NCI-H2227 (cell line): ENCODE measurements around the gene SIVA1.

Experiments used
- DNase-seq: peaks from one replicate; lab custom pipeline; 2025; ENCODE audit not compliant: unreplicated experiment; lab: John Stamatoyannopoulos, UW

The SIVA1 gene

GRCh38 chr14:104783484-104784217 is 30.7 kb downstream of the SIVA1 start:
- no peak for DNase-seq

DNA sequence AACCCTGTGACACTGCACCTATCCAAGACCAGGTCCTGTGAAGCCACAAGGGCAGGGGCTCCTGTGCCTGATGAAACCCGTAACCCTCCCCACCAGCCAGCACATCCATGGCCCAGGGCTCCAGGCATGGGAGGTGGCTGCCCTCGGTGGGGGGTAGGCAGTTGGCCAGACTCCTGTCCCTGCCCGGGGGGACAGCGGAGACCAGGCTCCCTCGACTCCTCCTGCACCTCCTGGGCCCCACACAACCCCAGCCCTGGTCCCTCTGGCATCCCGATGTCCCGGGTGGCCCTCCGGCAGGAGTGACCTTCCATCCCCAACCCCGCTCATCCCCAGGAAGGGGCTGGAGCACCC is 31.2 kb downstream of the SIVA1 start:
- no peak for DNase-seq

GRCh38 chr14:104784846-104785707 is 32.1 kb downstream of the SIVA1 start:
- DNase-seq: peak; percentile 43

DNA sequence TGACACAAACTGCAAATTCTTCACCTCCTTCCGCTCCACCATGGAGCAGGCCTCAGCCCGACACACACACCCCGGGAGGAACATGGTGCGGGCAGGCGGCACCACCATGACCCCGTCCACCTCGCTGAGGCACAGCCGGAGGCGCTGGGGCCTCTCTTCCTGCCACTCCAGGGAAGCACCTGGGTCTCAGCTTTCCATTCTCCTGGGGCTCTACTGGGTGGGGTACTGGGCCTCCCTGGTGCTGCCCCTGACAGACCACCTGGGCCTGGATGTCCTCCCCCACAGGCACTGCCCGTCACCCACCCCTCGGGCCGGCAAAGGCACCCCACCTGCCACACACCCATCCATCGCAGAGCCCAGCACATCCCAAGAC is 32.7 kb downstream of the SIVA1 start:
- no peak for DNase-seq

- DNase-seq: no peak
Observed at GRCh38 chr14:104786091-104786586, 33.2 kb downstream of the SIVA1 start.

DNA sequence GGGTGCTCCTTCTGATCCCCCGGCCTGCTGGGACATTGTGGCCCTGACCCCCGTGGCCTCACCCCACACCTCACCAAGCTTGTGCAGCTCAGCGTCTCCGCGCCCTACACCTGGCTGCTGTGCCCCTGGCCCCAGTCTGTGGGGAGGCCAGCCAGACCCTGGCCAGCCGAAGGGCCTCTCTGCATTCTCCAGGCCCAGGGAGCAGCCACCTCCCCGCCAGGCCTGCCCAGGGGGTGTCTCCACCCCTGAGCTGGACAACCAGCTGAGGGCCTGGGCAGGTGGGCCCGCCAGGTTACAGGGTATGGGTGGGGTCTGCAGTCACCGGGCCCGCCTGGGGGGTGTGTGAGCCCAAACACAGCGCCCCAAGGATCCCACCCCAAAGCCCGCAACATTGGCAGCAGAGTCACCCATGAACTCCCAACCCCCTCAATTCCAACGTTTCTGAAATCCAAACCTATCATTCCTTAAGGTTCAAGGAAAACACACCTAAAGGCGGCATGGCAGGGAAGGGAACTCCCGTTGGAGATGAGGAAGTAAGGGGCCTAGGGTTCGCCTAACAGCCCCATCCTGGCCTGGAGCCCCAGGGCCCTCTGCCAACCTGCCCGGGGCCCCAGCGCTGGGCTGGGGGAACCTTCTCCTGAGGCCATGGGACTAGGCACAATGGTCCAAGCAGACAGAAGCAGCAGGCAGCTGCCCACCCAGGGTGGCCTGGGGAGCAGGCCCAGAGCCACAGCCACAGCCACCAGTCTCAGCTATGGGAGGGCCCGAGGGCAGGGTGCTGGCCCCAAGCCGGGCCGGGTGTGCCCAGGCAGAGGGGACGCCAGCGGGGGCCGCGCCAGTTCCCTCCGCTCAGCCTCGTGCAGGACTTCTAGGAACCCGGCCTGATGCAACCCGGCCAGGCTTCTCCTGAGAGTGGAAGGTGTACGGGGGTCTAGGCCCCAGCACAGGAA is 34.1 kb downstream of the SIVA1 start:
- DNase-seq: no peak

DNA sequence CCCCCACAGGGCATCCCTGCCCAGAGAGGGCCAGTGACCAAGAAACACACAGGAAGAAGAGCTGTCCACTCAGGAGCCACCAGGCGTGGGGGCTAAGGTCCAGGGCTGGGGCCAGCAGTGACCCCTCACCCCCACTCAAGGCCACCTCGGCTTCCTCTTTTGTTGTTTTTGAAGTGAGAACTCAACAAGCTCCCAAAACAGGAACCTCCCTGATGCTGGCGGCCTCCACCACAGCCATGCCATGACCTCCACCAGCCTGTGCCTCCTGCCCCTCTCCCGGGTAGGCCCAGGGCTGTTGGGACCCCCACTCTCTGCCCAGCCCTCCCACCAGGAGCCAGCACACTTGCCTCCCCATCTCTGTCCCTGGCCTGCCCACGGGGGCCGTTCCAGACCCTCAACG is 34.8 kb downstream of the SIVA1 start:
- no peak for DNase-seq

DNA sequence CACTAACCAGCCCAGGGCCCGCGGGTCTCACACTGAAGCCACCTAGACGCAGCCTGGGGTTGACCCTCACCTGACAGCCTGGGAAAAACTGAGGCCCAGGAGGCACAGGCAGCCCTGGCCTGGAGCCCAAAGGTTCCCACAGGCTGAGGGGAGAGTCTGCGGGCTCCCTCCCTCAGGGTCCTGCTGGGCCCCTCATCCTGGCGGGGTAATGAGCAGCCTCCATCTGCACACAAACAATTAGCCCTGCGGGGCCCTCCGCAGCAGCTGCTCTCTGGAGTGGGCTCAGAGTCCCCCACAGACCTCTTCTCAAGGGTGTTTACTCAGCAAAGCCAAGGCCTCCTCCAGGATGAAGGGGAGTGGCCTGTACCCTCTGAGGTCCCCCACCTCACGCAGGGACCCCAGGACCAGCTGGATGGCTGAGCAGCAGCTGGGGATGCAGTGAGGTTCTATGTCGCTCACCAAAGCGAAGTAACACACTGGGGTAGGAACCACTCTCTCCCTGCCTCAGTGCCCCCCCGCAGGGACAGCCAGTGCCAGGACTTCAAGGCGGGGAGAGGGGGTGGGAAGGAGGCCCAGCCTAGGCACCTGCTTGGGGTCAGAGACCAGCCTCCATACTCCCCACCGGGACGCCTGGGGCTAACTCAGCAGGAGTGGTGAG is 35.3 kb downstream of the SIVA1 start:
- DNase-seq: peak; percentile 85

GRCh38 chr14:104788873-104789663 is 36.1 kb downstream of the SIVA1 start:
- DNase-seq: no peak

DNA sequence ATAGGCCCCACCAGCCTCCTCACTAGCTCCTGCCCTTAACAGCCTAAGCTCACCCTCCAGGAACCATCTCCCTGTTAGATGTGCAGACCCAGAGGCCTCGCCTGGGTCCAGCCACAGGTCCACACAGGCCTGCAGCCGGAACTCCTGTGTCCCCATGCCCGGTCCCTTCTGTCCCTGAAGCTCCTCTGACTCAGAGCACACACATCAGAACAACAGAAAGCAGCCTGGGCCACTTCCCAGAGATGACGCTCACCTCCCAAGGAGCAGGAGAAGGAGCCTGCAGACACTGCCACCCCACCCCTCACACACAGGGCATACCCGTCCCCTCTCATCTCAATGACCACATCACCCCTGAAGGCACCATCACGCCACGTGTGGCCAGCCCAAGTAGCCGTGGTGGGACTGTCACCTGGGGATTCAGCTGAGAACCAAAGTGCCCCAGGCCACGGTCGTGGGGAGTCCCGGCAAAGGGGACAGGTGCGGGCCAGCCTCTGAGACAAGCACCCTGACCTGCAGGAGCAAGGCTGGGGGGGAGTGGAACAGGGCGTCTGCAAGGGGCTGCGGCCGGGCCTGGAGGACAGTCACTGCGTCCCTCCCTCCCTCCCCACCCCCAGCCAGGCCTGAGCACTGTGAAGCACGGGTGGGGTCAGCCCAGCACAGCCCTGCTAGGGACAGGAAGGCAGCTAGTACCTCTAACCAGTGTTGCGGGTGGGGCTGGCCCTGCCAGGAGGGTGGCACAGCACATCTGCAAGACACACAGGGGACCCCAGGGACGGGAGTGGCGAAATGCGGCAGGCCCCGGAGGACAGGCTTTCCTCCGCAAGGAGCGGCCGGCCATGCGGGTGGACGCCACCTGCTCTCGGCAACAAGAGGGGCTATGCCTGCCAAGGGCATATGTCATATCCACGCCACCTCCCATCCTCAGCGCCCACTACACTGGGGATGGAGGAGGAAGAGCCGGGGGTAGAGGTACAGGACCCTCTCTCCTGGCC is 37.1 kb downstream of the SIVA1 start:
- no peak for DNase-seq

DNA sequence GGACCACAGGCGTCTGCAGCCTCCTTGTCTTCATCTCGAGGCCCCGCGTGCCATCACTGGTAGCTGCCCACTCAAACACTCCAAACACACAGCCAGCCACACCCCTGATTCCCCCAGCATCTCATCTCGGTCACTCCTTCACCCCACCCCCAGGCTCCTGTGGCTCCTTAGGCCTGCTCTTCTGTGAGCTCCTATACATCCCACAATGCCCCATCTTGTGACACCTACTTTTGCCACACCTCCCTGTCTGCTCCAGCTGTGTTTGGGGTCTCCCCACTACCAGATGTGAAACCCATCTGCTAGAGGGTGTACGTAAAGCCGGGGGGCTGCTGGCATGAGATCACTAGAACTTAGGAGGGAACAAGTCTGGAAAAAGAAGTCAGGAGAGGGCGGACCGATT is 38.5 kb downstream of the SIVA1 start:
- DNase-seq: no peak

GRCh38 chr14:104792101-104792884 is 39.3 kb downstream of the SIVA1 start:
- peak; percentile 48 for DNase-seq

GRCh38 chr14:104792945-104793702 is 40.2 kb downstream of the SIVA1 start:
- no peak for DNase-seq

- DNase-seq: no peak
Observed at GRCh38 chr14:104793703-104793959, 40.7 kb downstream of the SIVA1 start.

- DNase-seq: peak; percentile 80
Observed at GRCh38 chr14:104794099-104794498, 41.2 kb downstream of the SIVA1 start.

DNA sequence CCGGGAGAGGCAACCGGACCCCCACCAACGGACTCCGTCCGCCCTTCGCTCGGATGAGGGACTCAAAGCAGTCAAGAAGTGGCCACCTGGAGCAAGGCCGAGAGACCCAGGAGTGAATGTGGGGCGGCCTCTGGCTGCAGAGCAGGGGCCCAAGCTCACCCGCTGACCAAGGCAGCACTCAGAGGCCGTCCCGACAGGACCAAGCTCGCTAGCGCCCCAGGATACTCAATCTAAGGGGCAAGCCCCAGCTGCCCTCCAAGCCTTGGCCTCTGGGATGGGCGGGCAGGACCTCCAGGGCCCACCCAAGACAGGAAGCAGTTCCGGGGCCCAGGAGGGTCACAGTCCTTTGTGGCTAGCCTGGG is 41.7 kb downstream of the SIVA1 start:
- DNase-seq: no peak

- DNase-seq: no peak
Observed at GRCh38 chr14:104794993-104795780, 42.2 kb downstream of the SIVA1 start, which contains the start of gene AKT1. AKT1 (minus strand) TSS chr14:104795748; CDS start chr14:104792643, 3,105 bp downstream.
